ENCODE data around the gene PAK5.

- no peak for TF ChIP-seq EZH2phosphoT487 (IDR thresholded peaks at IDR 0.05; ENCODE audit: insufficient read depth, low read depth)
- no peak for TF ChIP-seq EZH2 (IDR thresholded peaks at IDR 0.05; ENCODE audit: insufficient read depth, poor library complexity, severe bottlenecking)
Observed at GRCh38 chr20:9581509-9581908, 257.4 kb downstream of the PAK5 start.

All from GM23248 (cell line).